HL-60/S4 (cell line): ENCODE results near the gene NAPSA.

Experiments
- in situ Hi-C: fragments of 300-500 bp; cut with MboI; formaldehyde crosslinking; loops from 2 replicates; pipeline ENCODE4 v1.14.3; 2022; ENCODE audit warnings: low sequenced_read_pairs

The NAPSA gene

DNA sequence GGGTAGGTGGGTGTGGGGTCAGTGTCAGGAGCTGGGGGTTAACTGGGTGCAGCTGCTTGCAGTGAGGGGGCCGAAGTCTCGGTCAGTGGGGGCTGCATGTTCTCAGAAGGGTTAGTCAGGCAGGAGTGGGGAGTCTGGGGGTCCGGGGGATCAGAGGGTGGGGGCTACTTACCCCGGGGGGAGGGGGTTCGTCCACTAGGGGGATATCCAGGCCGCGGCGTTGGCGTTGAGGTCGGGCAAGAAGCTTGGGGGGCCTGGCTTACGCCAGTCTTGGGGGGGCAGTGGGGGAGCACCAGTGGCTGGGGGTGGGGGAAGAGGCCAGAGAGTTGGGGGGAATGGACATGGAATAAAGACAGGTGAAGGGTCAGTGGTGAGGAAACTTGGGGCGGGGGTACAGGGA, 45.4 kb downstream of the NAPSA start:
- in situ Hi-C loops, result no loop called here

DNA sequence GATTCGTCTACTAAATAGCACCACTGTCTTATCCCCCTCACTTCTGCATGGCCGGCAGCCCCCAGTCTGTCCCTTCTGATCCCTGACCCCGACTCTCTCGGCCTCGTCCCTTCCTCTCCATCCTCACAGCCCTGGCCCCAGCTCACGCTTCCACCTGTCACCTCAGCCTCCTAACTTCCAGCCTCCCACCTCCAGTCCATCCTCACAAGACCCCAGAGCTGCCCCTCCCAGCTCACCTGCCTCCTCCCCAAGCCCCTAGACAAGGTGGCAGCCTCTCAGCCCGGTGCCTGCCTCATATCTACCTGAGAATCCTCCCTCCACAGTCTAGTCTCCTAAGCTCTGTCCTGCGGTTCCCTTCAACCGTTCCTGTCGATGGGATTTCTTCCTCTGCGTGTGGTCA, 46.3 kb downstream of the NAPSA start:
- in situ Hi-C loops, result no loop called here

DNA sequence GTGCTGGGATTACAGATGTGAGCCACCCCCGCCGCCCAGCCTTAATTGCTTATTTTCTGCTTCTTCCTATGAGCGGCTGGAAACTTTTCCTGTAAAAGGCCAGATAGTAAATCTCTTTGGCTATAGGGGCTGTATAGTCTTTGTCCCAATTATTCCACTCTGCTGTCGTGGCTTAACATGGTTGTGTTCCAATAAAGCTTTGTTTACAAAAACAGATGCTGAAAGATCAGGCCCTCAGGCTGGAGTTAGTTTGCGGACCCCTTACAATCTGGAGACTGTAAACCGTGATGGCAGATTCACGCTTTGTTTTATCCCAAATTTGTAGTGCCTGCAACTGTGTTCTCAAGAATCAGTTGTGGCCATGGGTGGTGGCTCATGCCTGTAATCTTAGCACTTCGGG, 47.0 kb downstream of the NAPSA start:
- in situ Hi-C loops, result no loop called here

DNA sequence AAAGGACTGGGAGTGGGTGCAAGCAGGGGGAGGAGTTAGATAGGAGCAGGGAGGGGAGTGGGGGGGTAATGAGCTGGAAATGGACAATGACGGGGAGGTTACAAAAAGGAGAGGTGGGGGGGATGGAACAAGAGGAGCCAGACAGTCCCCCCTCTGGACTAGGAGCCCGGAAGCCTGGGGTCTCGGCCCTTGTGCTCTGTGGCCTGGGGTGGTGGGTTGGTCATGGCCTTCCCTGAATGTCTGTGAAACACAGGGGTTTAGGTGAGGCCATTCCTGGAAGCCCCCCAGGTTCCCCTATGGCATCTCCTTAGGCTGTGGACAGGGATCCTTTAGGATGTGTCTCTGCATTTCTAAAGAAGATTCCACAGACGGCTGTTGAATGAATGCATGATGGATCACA, 48.3 kb downstream of the NAPSA start:
- in situ Hi-C loops, result no loop called here

DNA sequence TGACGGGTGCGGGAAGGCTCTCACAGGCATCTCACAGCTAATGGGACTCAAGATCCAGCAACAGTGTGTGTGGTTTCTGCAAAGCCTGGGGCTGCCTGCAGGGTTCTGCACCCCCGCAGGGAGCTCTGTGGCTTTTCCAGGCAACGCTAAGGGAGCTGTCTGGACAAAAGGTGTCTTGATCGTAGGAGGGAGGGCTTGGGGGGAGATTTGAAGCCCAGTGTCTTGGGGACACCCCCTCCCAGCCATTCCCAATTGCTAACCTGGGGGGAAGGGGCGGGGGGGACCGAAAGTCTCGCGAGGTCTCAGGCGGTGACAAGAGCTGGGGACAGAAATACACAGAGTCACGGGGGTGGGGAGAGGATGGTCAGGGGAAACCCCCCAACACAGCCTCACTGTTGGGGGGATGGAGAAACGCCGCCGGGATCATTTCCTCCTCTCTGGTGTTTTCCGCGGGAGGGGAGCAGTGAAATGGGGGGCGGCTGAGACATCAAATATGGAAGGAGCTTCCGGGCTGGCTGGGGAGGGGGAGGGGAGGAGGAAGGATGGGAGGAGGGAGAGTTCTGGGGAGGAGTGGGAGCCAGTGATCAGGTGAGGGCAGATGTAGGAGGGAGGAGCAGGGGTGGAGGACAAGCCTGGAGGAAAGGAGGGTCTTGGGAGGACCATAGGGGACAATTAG, 49.5 kb downstream of the NAPSA start:
- in situ Hi-C loops, result no loop called here

DNA sequence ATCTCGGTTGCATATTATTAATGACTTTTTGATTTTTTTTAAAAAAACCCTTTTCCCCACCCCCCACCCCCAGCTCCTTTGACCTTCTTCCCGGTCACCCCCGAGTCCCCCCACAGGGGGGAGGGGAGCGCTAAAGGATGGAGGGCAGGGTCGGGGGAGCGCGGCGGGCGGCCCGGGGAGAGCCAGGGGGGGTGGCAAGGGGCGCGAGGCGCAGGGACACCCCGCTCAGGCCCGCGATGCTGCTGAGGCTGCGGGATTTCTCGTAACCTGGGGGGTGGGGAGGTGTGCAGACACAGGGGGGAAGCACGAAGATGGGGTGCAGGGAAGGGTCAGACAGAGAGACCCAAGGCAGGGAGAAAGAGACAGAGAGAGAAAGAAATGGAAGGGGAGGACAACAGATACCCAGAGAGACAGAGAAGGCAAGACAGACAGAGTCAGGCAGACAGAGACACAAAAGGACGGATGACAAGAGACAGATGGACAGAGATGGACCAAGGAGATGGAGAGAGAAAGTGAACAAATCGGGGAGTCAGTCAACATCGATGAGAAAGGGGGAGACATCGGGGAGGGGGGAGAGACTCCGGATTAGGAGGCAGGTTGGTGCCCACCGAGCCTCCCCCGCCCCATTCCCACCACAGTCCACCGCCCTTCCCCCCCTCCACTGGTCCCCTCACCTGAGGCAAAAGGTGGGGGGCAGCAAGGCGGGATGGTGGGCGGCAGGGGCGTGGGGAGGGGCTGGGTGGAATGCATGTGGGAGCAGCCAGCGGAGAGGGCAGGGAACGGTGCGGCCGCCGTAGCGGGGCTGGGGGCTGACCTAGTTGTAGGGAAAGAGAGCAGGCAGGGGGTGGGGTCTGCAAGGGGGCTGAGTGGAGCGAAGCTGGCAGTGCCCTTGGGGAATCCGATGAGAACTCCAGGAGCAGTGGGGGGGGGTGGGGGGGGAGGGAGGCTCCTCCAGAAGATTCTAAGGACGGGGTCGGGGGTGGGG, 50.4 kb downstream of the NAPSA start:
- in situ Hi-C loops, result no loop called here

DNA sequence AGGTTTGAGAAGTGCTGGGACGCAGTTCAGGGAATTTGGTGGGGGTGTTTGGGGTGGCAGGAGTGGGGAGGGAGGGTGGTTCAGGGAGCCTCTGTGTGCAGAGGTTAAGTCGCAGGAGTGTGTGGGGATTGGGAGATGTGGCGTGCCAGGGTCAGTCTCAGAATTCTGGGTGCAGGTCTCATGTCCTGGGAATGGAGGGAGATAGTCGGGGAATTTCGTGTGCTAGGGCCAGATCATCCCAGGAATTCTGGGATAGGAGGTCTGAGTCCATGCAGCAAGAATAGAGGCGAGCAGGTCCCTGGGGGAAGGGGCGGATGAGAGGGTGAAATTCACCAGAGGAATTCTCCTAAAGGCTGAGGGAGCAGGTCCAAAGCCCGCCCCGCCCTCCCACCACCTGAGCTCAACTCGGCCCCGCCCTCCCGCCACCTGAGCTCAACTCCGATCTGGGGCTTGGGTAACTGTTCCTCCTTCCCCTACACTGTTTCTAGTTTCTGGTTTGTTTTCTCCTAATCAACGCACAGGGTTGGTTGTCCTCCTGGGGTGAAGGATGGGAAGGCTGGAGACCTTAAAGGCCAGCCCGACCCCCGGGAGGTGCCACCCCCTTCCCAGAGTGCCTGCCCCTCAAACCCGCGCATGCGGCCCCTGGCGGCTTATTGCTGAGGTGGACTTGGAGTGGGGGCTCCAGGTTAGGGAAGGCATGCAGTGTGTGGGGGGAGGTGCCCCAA, 51.5 kb downstream of the NAPSA start:
- in situ Hi-C loops, result no loop called here

DNA sequence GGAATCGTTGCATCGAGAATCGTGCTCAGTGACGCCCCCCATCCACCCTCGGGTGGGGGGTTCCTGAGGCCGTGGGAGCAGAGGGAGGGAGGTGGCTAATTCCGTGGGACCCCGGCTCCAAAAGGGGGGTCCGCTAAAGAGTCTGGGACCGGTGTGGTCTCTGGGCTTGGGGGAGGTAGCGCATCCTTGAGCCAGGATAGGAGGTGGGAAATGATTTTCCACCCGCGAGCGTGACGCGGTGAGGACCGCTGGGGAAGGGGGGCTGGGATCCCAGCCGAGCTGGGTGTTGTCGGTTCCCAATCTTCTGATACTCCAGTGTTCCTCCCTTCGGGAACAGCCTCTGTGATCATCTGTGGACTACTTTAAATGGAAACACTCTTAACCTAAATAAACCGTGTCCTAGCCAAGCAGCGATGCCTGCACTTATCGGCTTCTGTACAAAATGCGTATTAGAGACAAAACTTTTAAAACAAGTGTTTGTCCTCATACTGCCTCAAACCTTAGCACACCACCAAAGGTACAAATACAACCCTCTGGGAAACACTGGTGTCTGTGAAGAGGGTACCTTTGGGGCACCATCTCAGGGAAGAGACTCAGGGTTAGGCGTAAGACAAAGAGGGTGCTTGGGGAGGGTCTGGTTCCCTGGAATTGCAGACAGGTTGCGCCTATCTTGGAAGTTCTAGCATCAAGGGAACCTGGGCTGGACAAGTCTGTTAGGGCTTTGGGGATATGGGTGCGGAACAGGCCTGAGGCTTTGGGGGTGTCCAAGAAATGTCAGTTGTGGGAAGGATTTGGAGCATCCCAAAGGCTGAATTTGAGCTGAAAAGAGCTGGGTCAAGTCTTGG, 52.2 kb downstream of the NAPSA start:
- in situ Hi-C loops, result no loop called here

DNA sequence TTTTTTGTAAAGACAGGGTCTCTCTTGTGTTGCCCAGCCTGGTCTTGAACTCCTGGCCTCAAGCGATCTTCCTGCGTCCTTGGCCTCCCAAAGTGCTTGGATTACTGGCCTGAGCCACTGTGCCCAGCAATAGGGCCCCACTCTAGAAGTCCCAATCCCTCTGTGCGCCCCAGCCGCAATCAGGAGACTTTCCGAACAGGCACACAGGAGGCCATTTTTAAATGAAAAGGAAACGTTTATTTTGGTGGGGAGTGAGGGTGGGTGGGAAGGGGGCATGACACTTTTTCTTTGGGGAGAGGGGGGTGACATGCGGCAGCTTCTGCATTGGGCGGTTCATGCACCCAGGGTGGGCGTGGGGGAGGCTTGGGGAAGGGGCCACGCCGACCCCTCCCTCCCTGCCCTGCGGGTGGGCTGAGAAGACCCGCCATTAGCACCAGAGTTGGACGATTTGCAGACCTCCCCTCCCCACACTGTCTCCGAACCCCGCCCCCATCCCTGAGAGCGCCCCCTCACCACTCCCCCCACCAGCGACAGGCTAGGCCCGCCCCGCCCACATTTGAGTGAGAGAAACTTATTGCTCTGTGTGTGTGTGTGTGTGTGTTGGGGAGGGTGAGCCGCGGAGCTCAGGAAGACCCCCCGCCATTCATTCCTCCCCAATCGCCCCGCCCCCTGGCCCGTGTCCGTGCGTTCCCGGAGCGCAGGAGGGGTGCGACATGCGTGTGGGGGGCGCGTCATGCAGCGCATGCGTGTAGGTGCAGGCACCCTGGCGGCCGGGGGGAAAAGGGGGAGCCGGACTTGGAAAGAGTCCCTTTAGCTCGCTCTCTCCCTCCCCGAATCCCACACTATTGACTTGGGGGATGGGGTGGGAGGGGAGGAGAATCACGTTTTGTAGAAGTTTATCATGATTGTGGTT, 53.5 kb downstream of the NAPSA start:
- in situ Hi-C loops, result no loop called here

DNA sequence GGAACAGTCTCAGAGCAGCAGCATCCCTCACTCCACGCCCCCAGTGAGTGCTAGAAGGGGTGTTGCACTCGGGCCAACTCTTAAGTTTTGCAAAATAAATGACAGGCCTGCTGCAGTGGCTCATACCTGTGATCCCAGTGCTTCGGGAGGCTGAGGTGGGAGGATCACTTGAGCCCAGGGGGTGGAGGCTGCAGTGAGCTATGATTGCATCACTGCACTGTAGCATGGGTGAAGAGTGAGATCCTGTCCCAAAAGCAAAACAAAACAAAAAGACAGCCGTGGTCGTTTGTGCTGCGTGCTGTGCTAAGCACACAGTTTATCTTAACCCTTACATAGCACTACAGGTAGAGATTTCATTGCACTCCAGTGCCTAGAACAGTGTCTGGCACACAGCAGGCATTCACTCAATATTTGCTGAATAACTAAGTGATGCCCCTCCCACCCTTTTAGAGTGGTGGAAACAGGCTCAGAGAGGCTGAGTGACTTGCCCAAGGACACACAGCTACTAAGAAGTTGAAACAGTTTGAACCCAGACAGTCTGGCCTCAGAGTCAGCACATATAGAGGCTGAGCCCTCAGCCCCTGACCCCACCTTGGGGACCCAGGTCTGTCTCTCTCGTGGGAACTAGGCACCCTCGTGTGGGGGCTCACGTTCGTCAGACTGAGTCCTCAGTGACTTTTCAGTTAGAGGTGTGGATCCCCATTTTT, 54.5 kb downstream of the NAPSA start:
- in situ Hi-C loops, result no loop called here

DNA sequence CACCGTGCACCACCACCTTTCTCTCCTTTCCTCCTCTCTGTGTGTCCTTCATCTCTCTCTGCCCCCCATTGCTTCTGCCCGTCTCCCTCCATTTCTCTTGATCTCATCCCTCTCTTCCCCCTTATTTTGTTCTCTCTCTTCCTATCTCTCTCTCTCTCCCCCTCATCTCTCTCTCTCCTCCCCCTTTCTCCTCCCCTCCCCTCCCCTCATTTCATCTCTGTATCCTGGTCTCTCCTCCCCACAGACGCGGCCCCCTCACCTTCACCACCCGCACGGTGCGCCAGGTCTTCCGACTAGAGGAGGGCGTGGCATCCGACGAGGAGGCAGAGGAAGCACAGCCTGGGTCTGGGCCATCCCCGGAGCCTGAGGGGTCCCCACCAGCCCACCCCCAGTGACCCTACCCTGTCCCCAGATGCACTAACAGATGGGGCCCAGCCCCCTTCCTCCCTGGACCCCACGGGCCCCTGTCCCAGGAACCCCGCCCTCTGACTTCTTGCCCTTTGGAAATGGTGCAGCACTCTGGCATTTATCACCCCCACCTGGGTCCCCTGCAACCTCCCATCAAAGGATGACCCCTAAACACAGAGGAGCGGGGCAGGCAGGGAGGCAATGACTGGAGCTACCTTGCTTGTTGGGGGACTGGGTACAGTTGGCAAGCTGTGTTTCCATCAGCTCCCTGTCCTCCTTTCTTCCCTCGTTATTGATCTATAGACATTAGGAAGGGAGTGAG, 55.9 kb downstream of the NAPSA start:
- in situ Hi-C loops, result no loop called here

DNA sequence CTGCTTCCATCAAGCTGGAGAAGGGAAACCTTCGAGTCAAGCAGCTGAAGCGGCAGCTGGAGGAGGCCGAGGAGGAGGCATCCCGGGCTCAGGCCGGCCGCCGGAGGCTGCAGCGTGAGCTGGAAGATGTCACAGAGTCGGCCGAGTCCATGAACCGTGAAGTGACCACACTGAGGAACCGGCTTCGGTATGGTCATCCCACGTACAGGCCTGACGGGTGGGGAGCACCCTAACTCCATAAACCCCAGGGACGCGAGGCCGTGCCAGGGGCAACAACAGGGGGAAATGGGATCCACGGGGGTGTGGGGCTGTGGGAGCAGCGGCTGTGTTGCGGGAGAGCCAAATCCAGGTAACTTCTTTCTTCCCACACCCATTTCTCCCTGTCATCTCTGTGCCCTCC, 56.4 kb downstream of the NAPSA start:
- in situ Hi-C loops, result no loop called here
